Testis (tissue), 3 donors: Measurements from ENCODE around the gene MAGI2. TPM values are rescaled to one million over a fixed set of nuclear protein-coding genes. Genes with fewer than 3 reads are reported as not detected.
A peak's percentile ranks its signal among the peaks of the same experiment; 100 is the strongest.

Source experiments
- DNase-seq: peaks from one replicate; pipeline ENCODE4 v3.0.0-alpha.2; 2019
- H3K27ac ChIP-seq, 2 donors: fragments of 200-600 bp; sonication (generic); one replicate each; pipeline ENCODE4 v1.5.1; 2019
- H3K27me3 ChIP-seq: fragments of 200-600 bp; sonication (generic); one replicate; pipeline ENCODE4 v1.5.1; 2019
- H3K36me3 ChIP-seq: fragments of 200-600 bp; sonication (generic); one replicate; pipeline ENCODE4 v1.5.1; 2017; ENCODE audit warnings: low read depth; ENCODE audit errors: missing control alignments
- H3K4me1 ChIP-seq: fragments of 200-600 bp; sonication (generic); one replicate; pipeline ENCODE4 v1.5.1; 2019
- H3K4me3 ChIP-seq, 2 donors: fragments of 200-600 bp; sonication (generic); one replicate each; pipeline ENCODE4 v1.5.1; 2017 to 2019
- H3K9me3 ChIP-seq: fragments of 200-600 bp; sonication (generic); one replicate; pipeline ENCODE4 v1.5.1; 2017
- CTCF ChIP-seq, 3 experiments: fragments of 450-650 bp in 2 of 3; fragments of 200-600 bp in 1 of 3; sonication (generic) in 1 of 3; IDR thresholded peaks; one replicate each; pipeline ENCODE4 v1.5.1; 2016 to 2019; ENCODE audit warnings: antibody characterized with exemption in 3 of 3, mild to moderate bottlenecking in 2 of 3, moderate library complexity in 1 of 3
- POLR2A ChIP-seq: fragments of 450-650 bp; IDR thresholded peaks from one replicate; pipeline ENCODE4 v1.6.1; 2017; ENCODE audit warnings: antibody characterized with exemption, mild to moderate bottlenecking, moderate library complexity
- WGBS, 2 donors: methylation state at CpG; one replicate each; pipeline ENCODE4 v1.1.5; 2018; 5-methylcytosine and 5-hydroxymethylcytosine counted together
- intact Hi-C: fragments of 100-400 bp; cut with DNase I; formaldehyde crosslinking; loops from one replicate; pipeline ENCODE4 v1.15.1; 2023; ENCODE audit warnings: low total_unique reads
- polyA plus RNA-seq: library from polyadenylated mRNA; stranded (reverse); fragments of 350-450 nt; fragmentation: Illumina TruSeq; extraction: RNeasy Lipid Tissue Mini Kit (QIAGEN cat#74804); gene quantifications from one replicate; pipeline ENCODE4 v1.2.3, GENCODE V29; 2014; ENCODE audit warnings: low read depth, low replicate concordance; ENCODE audit not compliant: insufficient read depth
- total RNA-seq, 2 donors: library from RNA; depleted of rRNA; stranded (reverse); fragments of >200 nt; gene quantifications; one replicate each; pipeline ENCODE4 v1.2.3, GENCODE V29; 2016

MAGI2 gene
- total and polyA plus RNA-seq, 3 donors from 2014 or later: 11.2 to 13.1 (median 12.4) TPM

- Histone ChIP-seq H3K36me3 (no peaks in the 10 kb centered on the region), H3K9me3 (no peaks in the 10 kb centered on the region), H3K4me1 (no peaks in the 10 kb centered on the region), H3K4me3 (no peak overlapping the region), H3K27me3 (no peaks in the 10 kb centered on the region), H3K27ac (no peak overlapping the region)
- no peak for DNase-seq
- WGBS, 2 donors: 68 to 75% methylated on average over 3 of the region's 3 CpGs
- intact Hi-C loops: no loop called here
- no peak for TF ChIP-seq CTCF (IDR thresholded peaks at IDR 0.05)
- no peak for TF ChIP-seq POLR2A
Observed at GRCh38 chr7:78234634-78235033, 1218.8 kb downstream of the MAGI2 start.

- intact Hi-C loops: no loop called here
- no peaks in the 10 kb centered on the region for H3K4me1 ChIP-seq
- H3K9me3 ChIP-seq: no peaks in the 10 kb centered on the region
- H3K27ac ChIP-seq: no peak overlapping the region
- DNase-seq: no peak
- TF ChIP-seq CTCF (IDR thresholded peaks at IDR 0.05) (no peak), POLR2A (no peak)
- no peaks in the 10 kb centered on the region for H3K27me3 ChIP-seq
- no peak overlapping the region for H3K4me3 ChIP-seq
- 85 to 93% methylated on average over 1 of the region's 1 CpG for WGBS, 2 donors
- H3K36me3 ChIP-seq: no peaks in the 10 kb centered on the region
Observed at GRCh38 chr7:78232806-78233205, 1220.7 kb downstream of the MAGI2 start.

GRCh38 chr7:78226059-78226719 lies 1227.3 kb downstream of the MAGI2 start:
- intact Hi-C loops: no loop called here
- peak; percentile 66 for DNase-seq
- 44 to 56% methylated on average over 9 of the region's 9 CpGs for WGBS, 2 donors
- Histone ChIP-seq H3K27ac (peak overlapping the region in 1 of 2 donors; percentile 28), H3K4me3 (no peak overlapping the region), H3K4me1 (peaks cover 8% of the 10 kb centered on the region), H3K27me3 (no peaks in the 10 kb centered on the region), H3K9me3 (no peaks in the 10 kb centered on the region), H3K36me3 (no peaks in the 10 kb centered on the region)
- TF ChIP-seq POLR2A: no peak
- TF ChIP-seq CTCF (IDR thresholded peaks at IDR 0.05): peak in 2 of 3 experiments; percentile 26 to 42

- Histone ChIP-seq H3K9me3 (no peaks in the 10 kb centered on the region), H3K27me3 (no peaks in the 10 kb centered on the region), H3K4me1 (peaks cover 8% of the 10 kb centered on the region), H3K27ac (peak overlapping the region in 1 of 2 donors; percentile 28), H3K36me3 (no peaks in the 10 kb centered on the region), H3K4me3 (no peak overlapping the region)
- DNase-seq: peak; percentile 49
- 41 to 46% methylated on average over 4 of the region's 4 CpGs for WGBS, 2 donors
- intact Hi-C loops: no loop called here
- TF ChIP-seq CTCF (IDR thresholded peaks at IDR 0.05) (no peak), POLR2A (no peak)
Observed at GRCh38 chr7:78225534-78225933, 1227.9 kb downstream of the MAGI2 start.

- Histone ChIP-seq H3K9me3 (no peaks in the 10 kb centered on the region), H3K4me3 (no peak overlapping the region), H3K36me3 (no peaks in the 10 kb centered on the region), H3K27ac (no peak overlapping the region), H3K27me3 (no peaks in the 10 kb centered on the region), H3K4me1 (peaks cover 8% of the 10 kb centered on the region)
- intact Hi-C loops: no loop called here
- no peak for DNase-seq
- WGBS, 2 donors: 84 to 92% methylated on average over 4 of the region's 4 CpGs
- TF ChIP-seq POLR2A (no peak), CTCF (IDR thresholded peaks at IDR 0.05) (no peak)
Observed at GRCh38 chr7:78224923-78225322, 1228.5 kb downstream of the MAGI2 start.
